HG03060 (cell line): ENCODE results near the gene TMCC2.

Experiments used
- ATAC-seq: cut with Tn5 transposase; IDR thresholded peaks from one replicate; pipeline ENCODE4 v1.9.1; 2021; ENCODE audit warnings: low read depth, moderate number of reproducible peaks; ENCODE audit not compliant: unreplicated experiment

The TMCC2 gene

GRCh38 chr1:205258261-205258691, 30.5 kb downstream of the TMCC2 start:
- ATAC-seq, result no peak

DNA sequence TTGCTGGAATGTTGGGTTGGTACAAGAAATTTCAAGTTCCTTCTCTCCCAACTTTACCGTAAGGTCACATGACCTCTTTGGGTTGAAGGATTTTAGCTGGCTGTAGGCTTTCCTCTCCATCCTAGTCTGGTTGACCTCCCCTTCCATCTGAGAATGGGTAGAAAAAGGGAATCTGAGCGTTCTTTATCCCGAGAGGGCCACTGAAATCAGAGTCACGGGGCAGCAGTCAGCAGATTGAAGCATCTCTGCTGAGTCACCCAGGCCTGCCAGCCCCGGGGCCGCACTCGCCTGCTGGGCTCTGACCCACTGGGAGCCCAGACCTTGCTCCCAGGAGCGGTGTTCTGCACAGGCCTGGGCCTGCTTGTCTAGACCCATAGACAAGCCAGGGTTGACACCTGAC, 31.0 kb downstream of the TMCC2 start:
- ATAC-seq, result no peak

DNA sequence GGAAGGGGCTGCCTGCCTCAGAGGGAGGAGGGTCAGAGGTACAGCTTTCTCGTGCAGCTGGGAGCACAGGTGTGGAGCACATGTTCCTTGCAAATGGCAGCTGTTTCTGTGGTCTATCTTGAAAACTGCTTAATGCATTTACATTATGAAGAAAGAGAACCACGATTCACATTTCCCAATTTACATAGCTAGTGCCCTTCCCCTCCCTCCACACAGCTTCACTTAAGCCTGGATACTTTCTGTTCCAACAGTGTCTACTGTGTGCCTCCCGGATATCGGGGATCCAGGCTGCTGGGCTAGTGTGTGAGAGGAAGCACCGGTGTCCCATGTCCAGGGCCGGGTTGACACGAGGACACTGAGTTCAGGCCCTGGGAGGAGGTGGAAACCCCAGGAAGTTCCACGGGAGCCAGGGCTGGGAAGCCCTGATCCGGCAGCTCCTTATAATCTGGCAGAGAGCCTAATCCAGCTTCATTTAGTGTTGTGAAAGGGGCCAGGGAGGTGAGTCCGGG, 31.6 kb downstream of the TMCC2 start:
- no peak for ATAC-seq

GRCh38 chr1:205259998-205260397, 32.3 kb downstream of the TMCC2 start:
- ATAC-seq, result no peak

DNA sequence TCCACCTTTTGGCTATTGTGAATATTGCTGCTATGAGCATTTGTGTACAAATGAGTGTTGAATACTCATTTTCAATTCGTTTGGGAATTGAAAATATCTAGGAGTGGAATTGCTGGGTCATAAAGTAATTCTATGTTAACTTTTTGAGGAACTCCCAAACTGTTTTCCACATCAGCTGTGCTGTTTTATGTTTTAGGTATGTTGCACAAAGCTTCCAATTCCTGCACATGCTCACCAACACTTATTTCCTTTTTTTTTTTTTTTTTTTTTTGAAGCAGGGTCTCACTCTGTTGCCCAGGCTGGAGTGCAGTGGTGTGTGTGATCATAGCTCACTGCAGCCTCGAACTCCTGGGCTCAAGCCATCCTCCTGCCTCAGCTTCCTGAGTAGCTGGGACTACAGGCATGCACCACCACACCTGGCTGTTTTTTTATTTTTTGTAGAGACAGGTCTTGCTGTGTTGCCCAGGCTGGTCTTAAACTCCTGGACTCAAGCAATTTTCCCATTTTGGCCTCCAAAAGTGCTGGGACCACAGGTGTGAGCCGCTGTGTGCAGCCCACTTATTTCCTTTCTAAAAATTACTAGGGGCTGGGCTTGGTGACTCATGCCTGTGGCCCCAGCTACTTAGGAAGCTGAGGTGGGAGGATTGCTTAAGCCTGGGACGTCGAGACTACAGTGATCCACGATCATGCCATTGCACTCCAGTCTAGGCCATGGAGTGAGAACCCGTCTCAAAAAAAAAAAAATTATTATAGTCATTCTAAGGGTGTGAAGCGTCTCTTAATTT, 33.4 kb downstream of the TMCC2 start:
- no peak for ATAC-seq

- ATAC-seq, result no peak
Observed at GRCh38 chr1:205261946-205262691, 34.4 kb downstream of the TMCC2 start.

DNA sequence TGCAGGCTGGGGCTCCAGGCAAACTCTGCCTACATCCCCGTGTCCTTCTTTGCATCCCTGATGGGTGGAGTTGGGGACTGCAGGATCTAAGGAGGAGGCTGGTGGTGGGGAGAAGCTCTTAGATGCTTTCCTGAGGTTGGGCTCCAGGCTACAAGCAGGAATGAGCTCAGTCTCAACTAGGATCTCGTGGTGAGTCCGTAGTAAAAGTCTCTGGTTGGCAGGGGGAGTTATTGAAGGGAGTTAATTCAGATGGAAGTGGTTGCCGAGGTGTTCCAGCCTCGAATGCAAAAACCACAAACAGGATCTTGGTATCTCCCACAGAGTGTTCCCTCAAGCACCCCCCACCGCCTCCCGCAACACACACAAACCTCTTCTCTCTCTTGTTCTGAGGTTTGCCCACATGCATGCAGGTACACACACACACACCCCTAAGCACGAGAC, 35.0 kb downstream of the TMCC2 start:
- no peak for ATAC-seq

DNA sequence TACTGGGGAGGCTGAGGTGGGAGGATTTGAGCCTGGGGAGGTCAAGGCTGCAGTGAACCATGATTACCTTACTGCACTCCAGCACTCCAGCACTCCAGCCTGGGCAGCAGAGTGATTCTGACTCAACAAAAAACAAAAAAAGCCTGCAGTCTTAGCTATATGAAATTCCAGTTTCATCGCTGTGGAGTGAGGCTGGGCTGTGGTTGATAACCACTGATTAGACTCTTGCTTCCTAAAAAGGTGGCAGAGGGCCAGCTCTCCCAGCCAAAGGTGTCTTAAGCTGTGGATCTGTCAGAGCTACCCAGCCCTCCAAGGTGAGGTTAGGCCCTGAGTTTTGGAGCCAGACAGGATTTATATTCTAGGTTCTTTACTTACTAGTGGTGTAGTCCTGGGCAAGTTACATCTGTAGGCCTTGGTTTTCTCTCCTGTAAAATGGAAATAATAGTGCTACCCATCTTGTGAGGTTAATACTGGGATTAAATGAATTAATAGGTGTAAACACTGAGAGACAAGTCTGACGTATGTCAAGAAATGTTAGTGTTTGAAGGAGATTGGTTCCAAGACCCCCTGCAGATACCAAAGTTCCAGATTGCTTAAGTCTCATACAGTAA, 35.9 kb downstream of the TMCC2 start:
- ATAC-seq, result no peak

- ATAC-seq, result no peak
Observed at GRCh38 chr1:205266611-205267305, 39.0 kb downstream of the TMCC2 start.

DNA sequence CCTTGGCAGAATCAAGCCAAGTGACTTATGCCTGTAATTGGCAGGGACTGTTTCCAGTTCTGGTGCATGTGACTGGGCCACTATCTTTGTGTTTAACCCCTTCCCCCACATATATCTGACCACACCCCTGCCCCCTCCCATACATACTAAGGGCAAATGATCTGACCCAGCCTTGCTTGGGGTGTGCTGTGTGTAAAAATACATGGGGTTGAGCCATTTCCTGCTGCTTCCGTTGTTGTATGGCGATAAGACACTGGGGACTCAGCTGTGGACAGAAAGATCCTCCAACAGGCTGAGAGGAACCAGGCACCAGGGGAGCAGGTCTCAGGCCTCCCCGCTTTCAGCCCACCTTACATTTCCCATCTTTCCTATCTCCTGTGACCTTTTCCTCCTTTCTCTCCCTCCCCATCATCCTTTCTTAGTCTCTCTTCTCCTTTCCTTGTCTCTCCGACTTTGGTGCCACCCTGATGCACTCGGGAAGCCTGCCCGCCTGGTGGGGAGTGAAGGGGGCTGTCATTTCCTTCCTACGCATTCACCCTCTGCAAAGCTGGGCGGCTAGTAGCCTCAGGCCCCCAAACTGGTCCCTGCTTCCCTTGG, 39.7 kb downstream of the TMCC2 start:
- ATAC-seq, result no peak

- no peak for ATAC-seq
Observed at GRCh38 chr1:205268846-205269680, 41.3 kb downstream of the TMCC2 start.

DNA sequence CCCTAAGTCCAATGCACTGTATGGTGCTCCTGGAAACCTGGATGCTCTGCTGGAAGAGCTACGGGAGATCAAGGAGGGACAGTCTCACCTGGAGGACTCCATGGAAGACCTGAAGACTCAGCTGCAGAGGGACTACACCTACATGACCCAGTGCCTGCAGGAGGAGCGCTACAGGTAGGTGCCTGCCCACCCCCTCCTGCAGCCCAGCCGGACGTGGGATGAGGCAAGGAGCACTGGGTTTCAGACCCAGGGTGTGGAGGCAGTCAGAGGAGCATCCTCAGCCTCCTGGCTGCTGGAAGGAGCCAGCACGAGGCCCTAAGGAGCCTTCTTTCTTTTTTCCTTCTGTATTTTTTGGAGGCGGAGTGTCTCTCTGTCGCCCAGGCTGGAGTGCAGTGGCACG, 42.0 kb downstream of the TMCC2 start:
- no peak for ATAC-seq

- ATAC-seq, result no peak
Observed at GRCh38 chr1:205270271-205270670, 42.5 kb downstream of the TMCC2 start.

- no peak for ATAC-seq
Observed at GRCh38 chr1:205270764-205271163, 43.0 kb downstream of the TMCC2 start.

DNA sequence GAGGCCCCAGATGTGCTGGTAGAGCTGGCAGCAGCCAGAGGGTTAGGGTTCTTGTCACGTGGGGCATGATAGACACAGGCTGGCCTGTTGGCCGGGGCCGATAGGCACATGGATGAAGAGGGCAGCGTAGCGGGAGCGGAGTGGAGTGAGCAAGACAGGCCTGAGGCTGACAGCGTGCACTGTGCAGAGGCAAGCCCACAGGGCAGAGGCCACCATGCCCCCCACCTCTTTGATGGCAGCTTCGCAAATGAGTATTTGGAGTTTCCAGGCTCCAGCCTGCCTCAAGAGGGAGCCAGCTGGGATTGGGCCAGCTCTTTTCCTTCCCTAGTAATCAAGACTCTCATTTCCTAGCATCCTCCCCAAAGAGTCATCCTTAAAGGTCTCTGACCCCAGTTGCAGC, 43.5 kb downstream of the TMCC2 start:
- ATAC-seq, result no peak

DNA sequence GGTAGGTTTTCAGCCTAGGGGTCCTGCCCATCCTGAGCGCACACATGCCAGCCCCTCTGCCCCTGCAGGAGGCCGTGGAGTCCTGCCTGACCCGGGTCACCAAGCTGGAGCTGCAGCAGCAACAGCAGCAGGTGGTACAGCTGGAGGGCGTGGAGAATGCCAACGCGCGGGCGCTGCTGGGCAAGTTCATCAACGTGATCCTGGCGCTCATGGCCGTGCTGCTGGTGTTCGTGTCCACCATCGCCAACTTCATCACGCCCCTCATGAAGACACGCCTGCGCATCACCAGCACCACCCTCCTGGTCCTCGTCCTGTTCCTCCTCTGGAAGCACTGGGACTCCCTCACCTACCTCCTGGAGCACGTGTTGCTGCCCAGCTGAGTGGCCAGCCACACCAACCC, 44.0 kb downstream of the TMCC2 start:
- no peak for ATAC-seq

DNA sequence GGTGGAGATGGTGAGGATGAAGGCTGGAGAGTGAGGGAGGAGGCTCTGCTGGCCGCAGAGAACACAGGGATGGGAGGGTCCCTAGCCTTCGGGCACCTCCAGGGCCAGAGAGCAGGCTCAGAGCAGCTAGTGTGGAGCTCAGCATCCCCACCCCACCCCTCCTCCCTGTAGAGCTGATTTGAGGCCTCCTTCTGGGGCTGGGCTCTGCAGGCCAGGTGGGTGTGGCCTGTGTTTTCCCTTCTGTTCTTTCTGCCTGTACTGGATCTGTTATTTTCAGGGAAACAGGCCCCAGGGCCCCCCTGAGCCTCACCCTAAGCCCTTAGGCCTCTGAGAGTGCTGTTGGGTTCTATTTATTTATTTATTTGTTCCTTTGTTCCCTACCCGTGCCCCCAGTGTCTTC, 44.8 kb downstream of the TMCC2 start:
- ATAC-seq, result no peak

- ATAC-seq, result no peak
Observed at GRCh38 chr1:205273551-205273982, 45.8 kb downstream of the TMCC2 start.

DNA sequence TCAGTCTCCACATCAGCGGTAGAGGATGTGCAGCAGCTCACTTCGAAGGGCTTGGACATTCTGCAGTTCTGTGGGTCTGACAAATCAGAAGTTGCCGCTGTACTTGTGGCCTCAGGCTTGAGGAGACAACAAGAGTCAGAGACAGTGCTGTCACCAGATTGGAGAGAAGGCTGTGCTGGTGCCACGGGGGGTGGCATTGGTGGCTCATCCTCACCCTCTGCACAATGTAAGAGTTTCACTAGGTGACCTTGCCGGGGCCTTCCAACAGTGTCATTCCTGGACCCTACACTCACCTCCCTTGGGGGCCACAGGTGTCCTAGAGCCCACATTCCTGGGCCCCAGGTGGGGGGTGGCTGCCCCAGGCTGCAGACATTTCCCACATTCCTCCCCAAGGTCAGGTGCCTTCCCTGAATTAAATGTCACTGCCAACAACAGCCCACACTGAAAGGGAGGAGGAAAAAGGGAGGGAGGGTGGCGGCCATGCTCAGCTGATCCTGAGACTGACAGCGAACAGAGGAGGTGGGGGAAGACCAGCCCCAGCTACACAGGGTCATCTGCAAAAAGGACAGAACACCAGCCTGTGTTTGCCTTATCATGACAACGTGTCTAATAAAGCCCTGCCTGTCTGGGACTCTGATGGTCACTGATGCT, 46.4 kb downstream of the TMCC2 start:
- ATAC-seq, result no peak
